HCT116 (cell line): ENCODE data around the gene TSSK2. TPM values are rescaled to one million over a fixed set of nuclear protein-coding genes. Genes with fewer than 3 reads are reported as not detected.
"Not testable (repeated sequence)": the region's sequence is repeated elsewhere in the genome, so short reads cannot be mapped to it uniquely, and the experiment has no call there.

ENCODE experiments used
- ATAC-seq: fragments of 200-7000 bp; cut with Tn5 transposase; 2 replicates; pipeline ENCODE4 v1.9.1; 2020; ENCODE audit warnings: mild to moderate bottlenecking, moderate library complexity
- BruUV-seq: library from RNA; stranded (reverse); fragments of 400-500 nt; replicated peaks from 2 replicates; lab custom pipeline; 2021; lab: Mats Ljungman, UMichigan
- CTCF ChIA-PET: fragments of 300-600 bp; sonication (Branson Sonifier 250); formaldehyde crosslinking; loops from one replicate; lab custom pipeline; 2021; ENCODE audit warnings: antibody characterized with exemption; lab: Charles Lee
- POLR2A ChIA-PET: fragments of 300-600, 350-600 bp; sonication (Branson Sonifier 250); formaldehyde crosslinking; loops from one replicate; lab custom pipeline; 2021; ENCODE audit warnings: antibody characterized with exemption; lab: Charles Lee
- RAD21 ChIA-PET, 2 experiments: fragments of 300-600 bp; sonication (Branson Sonifier 250); formaldehyde crosslinking; loops; one replicate each; lab custom pipeline; 2023; ENCODE audit warnings: low total read pairs in 2 of 2; ENCODE audit not compliant: uncharacterized antibody in 2 of 2, unreplicated experiment in 2 of 2, low non-redundant PET in 1 of 2; lab: Charles Lee
- DNase-seq: peaks from one replicate; pipeline ENCODE4 v3.0.0-alpha.2; 2010; ENCODE audit warnings: low read depth, low spot score
- H2AFZ ChIP-seq: fragments of 200-600 bp; shearing (Covaris generic), sonication (generic); 2 replicates; pipeline ENCODE4 v1.6.1; 2017; ENCODE audit warnings: low read depth, mixed run types, mixed read lengths, antibody characterized with exemption, low read length; ENCODE audit not compliant: poor library complexity, severe bottlenecking
- H3K27ac ChIP-seq: 2 replicates; pipeline ENCODE4 v1.5.1; 2012; ENCODE audit warnings: low read depth, low read length
- H3K27me3 ChIP-seq: fragments of 200-600 bp; sonication (generic); 2 replicates; pipeline ENCODE4 v1.6.1; 2016; ENCODE audit warnings: mixed run types, low read length, mixed read lengths; ENCODE audit not compliant: insufficient read depth
- H3K36me3 ChIP-seq, 2 experiments: fragments of 200-500 bp in 1 of 2; fragments of 200-600 bp in 1 of 2; sonication (Bioruptor generic) in 1 of 2; sonication (generic) in 1 of 2; 2 replicates each; pipeline versions ENCODE4 v1.5.1 to v1.6.1; 2014 to 2016; ENCODE audit warnings: low read length in 2 of 2, inconsistent platforms in 1 of 2, mixed read lengths in 1 of 2, mixed run types in 1 of 2; ENCODE audit not compliant: insufficient read depth in 2 of 2, control insufficient read depth in 1 of 2
- H3K4me1 ChIP-seq, 2 experiments: fragments of 200-600 bp in 1 of 2; sonication (generic) in 1 of 2; 2 replicates each; pipeline versions ENCODE4 v1.5.1 to v1.6.1; 2012 to 2017; ENCODE audit warnings: low read length in 2 of 2, inconsistent platforms in 1 of 2, mild to moderate bottlenecking in 1 of 2, mixed read lengths in 1 of 2, mixed run types in 1 of 2, moderate library complexity in 1 of 2; ENCODE audit not compliant: insufficient read depth in 2 of 2, control insufficient read depth in 1 of 2
- H3K4me2 ChIP-seq: fragments of 200-600 bp; sonication (generic); 2 replicates; pipeline ENCODE4 v1.6.1; 2017; ENCODE audit warnings: mixed run types, low read length, mixed read lengths
- H3K4me3 ChIP-seq, 2 experiments: fragments of 200-600 bp in 1 of 2; sonication (generic) in 1 of 2; replicated peaks in 1 of 2; 2 replicates each; pipeline ENCODE4 v1.5.1; 2011 to 2016; ENCODE audit warnings: low read length in 2 of 2, control low read depth in 1 of 2, low read depth in 1 of 2, mild to moderate bottlenecking in 1 of 2, mixed read lengths in 1 of 2, mixed run types in 1 of 2
- H3K79me2 ChIP-seq: fragments of 200-600 bp; sonication (generic); 2 replicates; pipeline ENCODE4 v1.6.1; 2017; ENCODE audit warnings: mild to moderate bottlenecking, mixed run types, low read length, moderate library complexity, mixed read lengths; ENCODE audit not compliant: insufficient read depth
- H3K9ac ChIP-seq: fragments of 200-600 bp; sonication (generic); 2 replicates; pipeline ENCODE4 v1.6.1; 2016; ENCODE audit warnings: low read length, mixed read lengths
- H3K9me2 ChIP-seq: fragments of 200-600 bp; sonication (generic), shearing (Covaris generic); 2 replicates; pipeline ENCODE4 v1.6.1; 2017; ENCODE audit warnings: mixed run types, mild to moderate bottlenecking, moderate library complexity; ENCODE audit not compliant: insufficient read depth
- H3K9me3 ChIP-seq, 2 experiments: fragments of 200-500 bp in 1 of 2; fragments of 200-600 bp in 1 of 2; sonication (Bioruptor generic) in 1 of 2; sonication (generic) in 1 of 2; 2 replicates each; pipeline ENCODE4 v1.6.1; 2014 to 2017; ENCODE audit warnings: low read length in 2 of 2, mixed read lengths in 2 of 2, inconsistent platforms in 1 of 2, low read depth in 1 of 2, mild to moderate bottlenecking in 1 of 2, mixed run types in 1 of 2, moderate library complexity in 1 of 2; ENCODE audit not compliant: control insufficient read depth in 1 of 2, insufficient read depth in 1 of 2
- H4K20me1 ChIP-seq: fragments of 200-600 bp; sonication (generic), shearing (Covaris generic); 2 replicates; pipeline ENCODE4 v1.6.1; 2017; ENCODE audit warnings: mixed run types, mild to moderate bottlenecking, moderate library complexity; ENCODE audit not compliant: insufficient read depth
- CBX3 ChIP-seq: IDR thresholded peaks from 2 replicates; pipeline ENCODE4 v1.6.1; 2012; ENCODE audit warnings: low read depth
- CEBPB ChIP-seq: IDR thresholded peaks from 2 replicates; pipeline ENCODE4 v1.6.1; 2012; ENCODE audit warnings: low read depth
- EGR1 ChIP-seq: IDR thresholded peaks from 2 replicates; pipeline ENCODE4 v1.6.1; 2012; ENCODE audit warnings: low read depth
- EZH2phosphoT487 ChIP-seq: fragments of 200-600 bp; IDR thresholded peaks from 2 replicates; pipeline ENCODE4 v1.6.1; 2018; ENCODE audit warnings: antibody characterized with exemption, borderline replicate concordance
- FOSL1 ChIP-seq: IDR thresholded peaks from 2 replicates; pipeline ENCODE4 v1.6.1; 2012; ENCODE audit warnings: low read depth
- JUND ChIP-seq: IDR thresholded peaks from 2 replicates; pipeline ENCODE4 v1.6.1; 2012
- MAX ChIP-seq: IDR thresholded peaks from 2 replicates; pipeline ENCODE4 v1.6.1; 2012
- RAD21 ChIP-seq: IDR thresholded peaks from 2 replicates; pipeline ENCODE4 v1.6.1; 2012; ENCODE audit warnings: low read depth, mild to moderate bottlenecking
- SIN3A ChIP-seq: IDR thresholded peaks from 2 replicates; pipeline ENCODE4 v1.6.1; 2012; ENCODE audit warnings: low read depth
- TCF7L2 ChIP-seq: IDR thresholded peaks from 2 replicates; pipeline ENCODE4 v1.7.0; 2011; ENCODE audit warnings: borderline replicate concordance, inconsistent platforms; ENCODE audit not compliant: insufficient read depth, insufficient read length; ENCODE audit errors: extremely low read depth
- YY1 ChIP-seq: IDR thresholded peaks from 2 replicates; pipeline ENCODE4 v1.6.1; 2011; ENCODE audit warnings: low read length, low read depth, moderate library complexity, mild to moderate bottlenecking; ENCODE audit not compliant: insufficient replicate concordance; ENCODE audit errors: extremely low read depth
- ZNF274 ChIP-seq: fragments of 200-500 bp; sonication (Bioruptor generic); IDR thresholded peaks from 2 replicates; pipeline ENCODE4 v1.6.1; 2014; ENCODE audit warnings: mild to moderate bottlenecking, low read depth, low read length, inconsistent platforms
- intact Hi-C: fragments of 100-400 bp; cut with micrococcal nuclease; formaldehyde crosslinking; loops from 2 replicates; pipeline ENCODE4 v1.10.0; 2022
- total RNA-seq: library from RNA; stranded (reverse); gene quantifications from one replicate; pipeline ENCODE4 v1.2.1, GENCODE V29; 2021; ENCODE audit not compliant: unreplicated experiment
- TF ChIP-seq, protein P1 (sequence below): IDR thresholded peaks from 2 replicates; pipeline ENCODE4 v1.6.1; 2012

Gene TSSK2
- total RNA-seq, 1 experiment from 2014 or later, result not detected

- no peak for TF ChIP-seq YY1
- TF ChIP-seq RAD21, result no peak
- TF ChIP-seq JUND, result no peak
- no peak for TF ChIP-seq CBX3
- TF ChIP-seq MAX, result no peak
- TF ChIP-seq CEBPB, result no peak
- TF ChIP-seq ZNF274, result no peak
- TF ChIP-seq, protein P1, sequence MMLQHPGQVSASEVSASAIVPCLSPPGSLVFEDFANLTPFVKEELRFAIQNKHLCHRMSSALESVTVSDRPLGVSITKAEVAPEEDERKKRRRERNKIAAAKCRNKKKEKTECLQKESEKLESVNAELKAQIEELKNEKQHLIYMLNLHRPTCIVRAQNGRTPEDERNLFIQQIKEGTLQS, result no peak
- TF ChIP-seq FOSL1, result no peak
- no peak for TF ChIP-seq EGR1
- no peak for TF ChIP-seq EZH2phosphoT487
- no peak for TF ChIP-seq SIN3A
- no peak for TF ChIP-seq TCF7L2
- TF ChIP-seq, all 23 proteins: peak for 0
Observed at GRCh38 chr22:19082793-19083192, 48.3 kb upstream of the TSSK2 start (continued).

DNA sequence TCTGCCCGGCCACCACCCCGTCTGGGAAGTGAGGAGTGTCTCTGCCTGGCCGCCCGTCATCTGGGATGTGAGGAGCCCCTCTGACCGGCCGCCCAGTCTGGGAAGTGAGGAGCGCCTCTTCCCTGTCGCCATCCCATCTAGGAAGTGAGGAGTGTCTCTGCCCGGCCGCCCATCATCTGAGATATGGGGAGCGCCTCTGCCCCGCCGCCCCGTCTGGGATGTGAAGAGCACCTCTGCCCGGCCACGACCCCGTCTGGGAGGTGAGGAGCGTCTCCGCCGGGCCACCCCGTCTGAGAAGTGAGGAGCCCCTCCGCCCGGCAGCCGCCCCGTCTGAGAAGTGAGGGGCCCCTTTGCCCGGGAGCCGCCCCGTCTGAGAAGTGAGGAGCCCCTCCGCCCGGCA lies 47.0 kb upstream of the TSSK2 start:
- H3K4me2 ChIP-seq, intact Hi-C loops, DNase-seq, H3K27ac ChIP-seq, RAD21 ChIA-PET, H3K36me3 ChIP-seq, ATAC-seq, BruUV-seq, POLR2A ChIA-PET, H4K20me1 ChIP-seq, CTCF ChIA-PET, H3K27me3 ChIP-seq, H3K4me3 ChIP-seq, H3K9me2 ChIP-seq, H2AFZ ChIP-seq, H3K9ac ChIP-seq, H3K79me2 ChIP-seq, H3K9me3 ChIP-seq: not testable (repeated sequence)
- H3K4me1 ChIP-seq, result peaks cover 27 to 31% of the 10 kb centered on the region in 2 experiments

GRCh38 chr22:19084586-19084985 lies 46.5 kb upstream of the TSSK2 start:
- CTCF ChIA-PET, result interaction anchor here (1.1 kb wide), 1 partner anchor 11 kb away, joined by 4 read pairs; no protein-coding TSS in a partner anchor
- H3K27me3 ChIP-seq, POLR2A ChIA-PET, H4K20me1 ChIP-seq, ATAC-seq, H2AFZ ChIP-seq, H3K4me2 ChIP-seq, H3K9me2 ChIP-seq, RAD21 ChIA-PET, DNase-seq, H3K36me3 ChIP-seq, H3K9ac ChIP-seq, H3K79me2 ChIP-seq, H3K27ac ChIP-seq, BruUV-seq, H3K4me3 ChIP-seq, intact Hi-C loops, H3K9me3 ChIP-seq: not testable (repeated sequence)
- H3K4me1 ChIP-seq, result peaks cover 27 to 31% of the 10 kb centered on the region in 2 experiments
